Duodenal mucosa (tissue), 2 donors: ENCODE results near the gene FCER2.

Source experiments
- H3K27ac ChIP-seq: one replicate; pipeline ENCODE4 v1.7.0; 2013; ENCODE audit warnings: low read depth, low read length
- H3K27me3 ChIP-seq, 2 donors: one replicate each; pipeline ENCODE4 v1.7.0; 2013; ENCODE audit warnings: low read length in 2 of 2, control low read depth in 1 of 2; ENCODE audit not compliant: insufficient read depth in 2 of 2, control insufficient read depth in 1 of 2
- H3K36me3 ChIP-seq, 2 donors: one replicate each; pipeline ENCODE4 v1.7.0; 2013; ENCODE audit warnings: low read length in 2 of 2, control low read depth in 1 of 2; ENCODE audit not compliant: insufficient read depth in 2 of 2, control insufficient read depth in 1 of 2
- H3K4me1 ChIP-seq, 2 donors: one replicate each; pipeline ENCODE4 v1.7.0; 2013; ENCODE audit warnings: low read length in 2 of 2, control low read depth in 1 of 2; ENCODE audit not compliant: insufficient read depth in 2 of 2, control insufficient read depth in 1 of 2
- H3K4me3 ChIP-seq, 2 donors: one replicate each; pipeline ENCODE4 v1.7.0; 2013; ENCODE audit warnings: low read length in 2 of 2, low read depth in 1 of 2
- H3K9ac ChIP-seq, 2 donors: one replicate each; pipeline ENCODE4 v1.7.0; 2013; ENCODE audit warnings: low read length in 2 of 2, low read depth in 1 of 2
- H3K9me3 ChIP-seq, 2 donors: one replicate each; pipeline ENCODE4 v1.7.0; 2013; ENCODE audit warnings: low read length in 2 of 2, control low read depth in 1 of 2; ENCODE audit not compliant: control insufficient read depth in 1 of 2

FCER2 gene

GRCh38 chr19:7689165-7689564 lies 12.8 kb downstream of the FCER2 start:
- Histone ChIP-seq H3K4me1 (no peaks in the 10 kb centered on the region), H3K27me3 (no peaks in the 10 kb centered on the region), H3K27ac (no peak overlapping the region), H3K9ac (no peak overlapping the region), H3K9me3 (no peaks in the 10 kb centered on the region), H3K4me3 (no peak overlapping the region), H3K36me3 (no peaks in the 10 kb centered on the region)

- peaks cover 0 to 12% of the 10 kb centered on the region in 2 donors for H3K36me3 ChIP-seq
- H3K4me1 ChIP-seq, result no peaks in the 10 kb centered on the region
- no peak overlapping the region for H3K9ac ChIP-seq
- no peaks in the 10 kb centered on the region for H3K9me3 ChIP-seq
- no peak overlapping the region for H3K4me3 ChIP-seq
- no peaks in the 10 kb centered on the region for H3K27me3 ChIP-seq
- no peak overlapping the region for H3K27ac ChIP-seq
These were observed 14.8 kb downstream of the FCER2 start for GRCh38 chr19:7687177-7687576.

- H3K27ac ChIP-seq, result no peak overlapping the region
- H3K9me3 ChIP-seq, result no peaks in the 10 kb centered on the region
- peaks cover 0 to 9% of the 10 kb centered on the region in 2 donors for H3K4me1 ChIP-seq
- H3K4me3 ChIP-seq, result no peak overlapping the region
- H3K9ac ChIP-seq, result no peak overlapping the region
- peaks cover 0 to 12% of the 10 kb centered on the region in 2 donors for H3K36me3 ChIP-seq
- no peaks in the 10 kb centered on the region for H3K27me3 ChIP-seq
These were observed 16.1 kb downstream of the FCER2 start for GRCh38 chr19:7685546-7686445.

- Histone ChIP-seq H3K9ac (no peak overlapping the region), H3K27ac (no peak overlapping the region)
These were observed 19.6 kb downstream of the FCER2 start for GRCh38 chr19:7682175-7682855.

GRCh38 chr19:7681340-7682174 lies 20.4 kb downstream of the FCER2 start:
- Histone ChIP-seq H3K36me3 (peaks cover 0 to 12% of the 10 kb centered on the region in 2 donors), H3K27me3 (peaks cover 5 to 14% of the 10 kb centered on the region in 2 donors), H3K9me3 (no peaks in the 10 kb centered on the region), H3K4me1 (peaks cover 6 to 25% of the 10 kb centered on the region in 2 donors), H3K27ac (no peak overlapping the region), H3K9ac (peak overlapping the region; percentile 92 to 94), H3K4me3 (peak overlapping the region; percentile 83 to 93)

More at GRCh38 chr19:7682175-7682855, 19.6 kb downstream of the FCER2 start:
- H3K9me3 ChIP-seq, result no peaks in the 10 kb centered on the region
- H3K36me3 ChIP-seq, result peaks cover 0 to 12% of the 10 kb centered on the region in 2 donors
- peak overlapping the region in 1 of 2 donors; percentile 93 for H3K4me3 ChIP-seq
- H3K27me3 ChIP-seq, result peaks cover 5 to 14% of the 10 kb centered on the region in 2 donors
- H3K4me1 ChIP-seq, result peaks cover 6 to 23% of the 10 kb centered on the region in 2 donors

GRCh38 chr19:7680606-7681339 lies 21.2 kb downstream of the FCER2 start, which contains the start of gene TRAPPC5:
TRAPPC5 (plus strand) TSS chr19:7680833; CDS start chr19:7682254, 1,421 bp downstream.
- peak within 1 kb of the TSS; percentile 92 to 94 for H3K9ac ChIP-seq
- peaks cover 7 to 14% of the 10 kb centered on the region in 2 donors for H3K27me3 ChIP-seq
- H3K4me3 ChIP-seq, result peak within 1 kb of the TSS; percentile 83 to 93
- H3K9me3 ChIP-seq, result no peaks in the 10 kb centered on the region
- peaks cover 6 to 27% of the 10 kb centered on the region in 2 donors for H3K4me1 ChIP-seq
- H3K27ac ChIP-seq, result peak within 1 kb of the TSS; percentile 62
- peaks cover 0 to 12% of the 10 kb centered on the region in 2 donors for H3K36me3 ChIP-seq

- Histone ChIP-seq H3K4me3 (peak overlapping the region; percentile 83 to 93), H3K27ac (no peak overlapping the region), H3K9me3 (no peaks in the 10 kb centered on the region), H3K36me3 (peaks cover 0 to 12% of the 10 kb centered on the region in 2 donors), H3K27me3 (peaks cover 8 to 14% of the 10 kb centered on the region in 2 donors), H3K9ac (peak overlapping the region; percentile 92 to 94), H3K4me1 (peaks cover 6 to 27% of the 10 kb centered on the region in 2 donors)
These were observed 21.9 kb downstream of the FCER2 start for GRCh38 chr19:7679771-7680605.

GRCh38 chr19:7678971-7679751 lies 22.8 kb downstream of the FCER2 start:
- Histone ChIP-seq H3K9me3 (no peaks in the 10 kb centered on the region), H3K4me3 (no peak overlapping the region), H3K27me3 (peaks cover 8 to 14% of the 10 kb centered on the region in 2 donors), H3K36me3 (peaks cover 0 to 12% of the 10 kb centered on the region in 2 donors), H3K9ac (peak overlapping the region in 1 of 2 donors; percentile 2), H3K4me1 (peaks cover 6 to 27% of the 10 kb centered on the region in 2 donors), H3K27ac (no peak overlapping the region)
